Thyroid gland (tissue), 4 donors: ENCODE results near the gene ACER2. TPM values are rescaled to one million over a fixed set of nuclear protein-coding genes. Genes with fewer than 3 reads are reported as not detected.
A peak's percentile ranks its signal among the peaks of the same experiment; 100 is the strongest.
"Not testable (repeated sequence)": the region's sequence is repeated elsewhere in the genome, so short reads cannot be mapped to it uniquely, and the experiment has no call there.

ENCODE experiments used
- DNase-seq, 2 donors: peaks; one replicate each; pipeline ENCODE4 v3.0.0-alpha.2; 2019
- H3K27ac ChIP-seq, 3 donors: fragments of 200-600 bp; sonication (generic); 1 replicate in 2 of 3; 2 replicates in 1 of 3; pipeline ENCODE4 v1.5.1; 2016 to 2019; ENCODE audit warnings: mild to moderate bottlenecking in 1 of 3, moderate library complexity in 1 of 3
- H3K27me3 ChIP-seq: fragments of 200-600 bp; sonication (generic); one replicate; pipeline ENCODE4 v1.5.1; 2019
- H3K36me3 ChIP-seq, 2 donors: fragments of 200-600 bp; sonication (generic); one replicate each; pipeline ENCODE4 v1.5.1; 2016 to 2019
- H3K4me1 ChIP-seq, 2 donors: fragments of 200-600 bp; sonication (generic); one replicate each; pipeline ENCODE4 v1.5.1; 2017 to 2019
- H3K4me3 ChIP-seq, 3 donors: fragments of 200-600 bp; sonication (generic); replicated peaks in 1 of 3; 1 replicate in 2 of 3; 2 replicates in 1 of 3; pipeline ENCODE4 v1.5.1; 2016; ENCODE audit warnings: mild to moderate bottlenecking in 1 of 3
- H3K9me3 ChIP-seq: fragments of 200-600 bp; sonication (generic); one replicate; pipeline ENCODE4 v1.5.1; 2017
- CTCF ChIP-seq, 6 experiments: fragments of 200-600 bp in 3 of 6; fragments of 450-650 bp in 3 of 6; sonication (generic) in 3 of 6; IDR thresholded peaks; one replicate each; pipeline ENCODE4 v1.5.1; 2016 to 2019; ENCODE audit warnings: antibody characterized with exemption in 6 of 6, mild to moderate bottlenecking in 2 of 6, inconsistent platforms in 1 of 6, moderate library complexity in 1 of 6
- POLR2A ChIP-seq, 2 donors: fragments of 450-650 bp; IDR thresholded peaks; one replicate each; pipeline ENCODE4 v1.6.1; 2017; ENCODE audit warnings: antibody characterized with exemption in 2 of 2, mild to moderate bottlenecking in 2 of 2, moderate library complexity in 1 of 2
- WGBS, 2 donors: methylation state at CpG; one replicate each; pipeline ENCODE4 v1.1.5; 2017; 5-methylcytosine and 5-hydroxymethylcytosine counted together
- intact Hi-C: fragments of 100-400 bp; cut with DNase I; formaldehyde crosslinking; loops from one replicate; pipeline ENCODE4 v1.15.1; 2023
- total RNA-seq, 4 donors: library from RNA; depleted of rRNA; stranded (reverse); fragments of >200 nt; gene quantifications; one replicate each; pipeline ENCODE4 v1.2.3, GENCODE V29; 2016

ACER2 gene
- total RNA-seq, 4 donors from 2014 or later: 2.6 to 9.3 (median 6.4) TPM

GRCh38 chr9:19424176-19424779 lies 15.5 kb downstream of the ACER2 start:
- 60 to 62% methylated on average over 3 of the region's 3 CpGs for WGBS, 2 donors
- intact Hi-C loops: no loop called here
- Histone ChIP-seq H3K27me3 (no peaks in the 10 kb centered on the region), H3K4me3 (no peak overlapping the region), H3K9me3 (no peaks in the 10 kb centered on the region), H3K36me3 (peaks cover 0 to 3% of the 10 kb centered on the region in 2 donors), H3K27ac (no peak overlapping the region), H3K4me1 (no peaks in the 10 kb centered on the region)
- no peak for DNase-seq
- TF ChIP-seq CTCF (IDR thresholded peaks at IDR 0.05): no peak
- no peak for TF ChIP-seq POLR2A (IDR thresholded peaks at IDR 0.05)

- Histone ChIP-seq H3K9me3 (no peaks in the 10 kb centered on the region), H3K4me1 (no peaks in the 10 kb centered on the region), H3K4me3 (no peak overlapping the region), H3K27me3 (no peaks in the 10 kb centered on the region), H3K27ac (no peak overlapping the region), H3K36me3 (peaks cover 0 to 3% of the 10 kb centered on the region in 2 donors)
- 79 to 82% methylated on average over 2 of the region's 2 CpGs for WGBS, 2 donors
- no peak for DNase-seq
- intact Hi-C loops: no loop called here
- TF ChIP-seq POLR2A (IDR thresholded peaks at IDR 0.05): no peak
- no peak for TF ChIP-seq CTCF (IDR thresholded peaks at IDR 0.05)
Observed at GRCh38 chr9:19429595-19429994, 20.8 kb downstream of the ACER2 start.

- no peaks in the 10 kb centered on the region for H3K9me3 ChIP-seq
- intact Hi-C loops: no loop called here
- H3K4me1 ChIP-seq: no peaks in the 10 kb centered on the region
- TF ChIP-seq POLR2A (IDR thresholded peaks at IDR 0.05): no peak
- no peak for TF ChIP-seq CTCF (IDR thresholded peaks at IDR 0.05)
- H3K36me3 ChIP-seq: peaks cover 0 to 2% of the 10 kb centered on the region in 2 donors
- H3K27me3 ChIP-seq: no peaks in the 10 kb centered on the region
- 75 to 95% methylated on average over 1 to 2 of the region's 2 CpGs for WGBS, 2 donors
- no peak for DNase-seq
- no peak overlapping the region for H3K4me3 ChIP-seq
- peak overlapping the region in 1 of 3 donors; percentile 14 for H3K27ac ChIP-seq
Observed at GRCh38 chr9:19430201-19430760, 21.5 kb downstream of the ACER2 start.

- H3K9me3 ChIP-seq: no peaks in the 10 kb centered on the region
- H3K36me3 ChIP-seq: no peaks in the 10 kb centered on the region
- no peak overlapping the region for H3K4me3 ChIP-seq
- intact Hi-C loops: no loop called here
- 74 to 77% methylated on average over 14 of the region's 14 CpGs for WGBS, 2 donors
- no peaks in the 10 kb centered on the region for H3K27me3 ChIP-seq
- H3K27ac ChIP-seq: peak overlapping the region in 1 of 3 donors; percentile 14
- TF ChIP-seq POLR2A (IDR thresholded peaks at IDR 0.05) (no peak), CTCF (IDR thresholded peaks at IDR 0.05) (no peak)
- DNase-seq: peak; percentile 20 to 25
- H3K4me1 ChIP-seq: no peaks in the 10 kb centered on the region
Observed at GRCh38 chr9:19431361-19432171, 22.8 kb downstream of the ACER2 start.

- DNase-seq: no peak
- no peak overlapping the region for H3K27ac ChIP-seq
- intact Hi-C loops: no loop called here
Observed at GRCh38 chr9:19432473-19432872, 23.7 kb downstream of the ACER2 start.

GRCh38 chr9:19433729-19434128 lies 24.9 kb downstream of the ACER2 start:
- H3K36me3 ChIP-seq, H3K4me1 ChIP-seq, H3K27ac ChIP-seq, DNase-seq, intact Hi-C loops, H3K27me3 ChIP-seq, H3K4me3 ChIP-seq, H3K9me3 ChIP-seq: not testable (repeated sequence)
- WGBS, 2 donors: 95 to 99% methylated on average over 8 to 15 of the region's 35 CpGs

More at GRCh38 chr9:19432473-19432872, 23.7 kb downstream of the ACER2 start:
- H3K4me1 ChIP-seq: no peaks in the 10 kb centered on the region
- no peak overlapping the region for H3K4me3 ChIP-seq
- no peaks in the 10 kb centered on the region for H3K36me3 ChIP-seq
- no peaks in the 10 kb centered on the region for H3K9me3 ChIP-seq
- no peaks in the 10 kb centered on the region for H3K27me3 ChIP-seq
- TF ChIP-seq POLR2A (IDR thresholded peaks at IDR 0.05) (no peak), CTCF (IDR thresholded peaks at IDR 0.05) (no peak)
